IgD-negative memory B cell (primary cell): ENCODE data around the gene RHOT2. TPM values are rescaled to one million over a fixed set of nuclear protein-coding genes. Genes with fewer than 3 reads are reported as not detected.

Source experiments
- H3K27ac Mint-ChIP-seq, 3 donors: one replicate each; pipeline ENCODE4 v1.8.0; 2020 to 2022; ENCODE audit warnings: mild to moderate bottlenecking in 3 of 3, mixed read lengths in 3 of 3, moderate library complexity in 1 of 3
- H3K27me3 Mint-ChIP-seq: one replicate; pipeline ENCODE4 v1.8.0; 2021; ENCODE audit warnings: mixed read lengths
- H3K36me3 Mint-ChIP-seq: one replicate; pipeline ENCODE4 v1.8.0; 2020; ENCODE audit warnings: mild to moderate bottlenecking, mixed read lengths
- H3K4me1 Mint-ChIP-seq, 3 donors: one replicate each; pipeline ENCODE4 v1.8.0; 2020 to 2022; ENCODE audit warnings: mixed read lengths in 3 of 3, mild to moderate bottlenecking in 1 of 3
- H3K4me3 Mint-ChIP-seq, 4 donors: one replicate each; pipeline ENCODE4 v1.8.0; 2020 to 2022; ENCODE audit warnings: mild to moderate bottlenecking in 4 of 4, mixed read lengths in 4 of 4, moderate library complexity in 3 of 4
- H3K9me3 Mint-ChIP-seq, 3 donors: one replicate each; pipeline ENCODE4 v1.8.0; 2020 to 2021; ENCODE audit warnings: mixed read lengths in 3 of 3, mild to moderate bottlenecking in 1 of 3
- polyA plus RNA-seq: library from polyadenylated mRNA; unstranded; fragments of 300-500 nt; fragmentation: Illumina TruSeq; gene quantifications from one replicate; pipeline ENCODE4 v1.2.3, GENCODE V29; 2021

The RHOT2 gene
- polyA plus RNA-seq, 1 donor from 2014 or later: 42.7 TPM

- H3K27ac Mint-ChIP-seq: no peak overlapping the region
- H3K9me3 Mint-ChIP-seq: no peaks in the 10 kb centered on the region
- H3K36me3 Mint-ChIP-seq: no peaks in the 10 kb centered on the region
- H3K4me1 Mint-ChIP-seq: peaks cover 3 to 5% (median 4%) of the 10 kb centered on the region in 3 donors
- no peaks in the 10 kb centered on the region for H3K27me3 Mint-ChIP-seq
- no peak overlapping the region for H3K4me3 Mint-ChIP-seq
Observed at GRCh38 chr16:666572-666971, 1.4 kb upstream of the RHOT2 start.

- Mint-ChIP-seq H3K4me1 (peaks cover 3 to 5% (median 4%) of the 10 kb centered on the region in 3 donors), H3K36me3 (no peaks in the 10 kb centered on the region), H3K4me3 (peak overlapping the region; percentile 71 to 92 (median 79)), H3K27ac (peak overlapping the region; percentile 86 to 91 (median 91)), H3K9me3 (no peaks in the 10 kb centered on the region), H3K27me3 (no peaks in the 10 kb centered on the region)
Observed at GRCh38 chr16:667113-667779, 686 bp upstream of the RHOT2 start.

- Mint-ChIP-seq H3K27ac (peak overlapping the region in 1 of 3 donors; percentile 10), H3K4me1 (peaks cover 3 to 5% (median 4%) of the 10 kb centered on the region in 3 donors), H3K9me3 (no peaks in the 10 kb centered on the region), H3K36me3 (no peaks in the 10 kb centered on the region), H3K4me3 (peak overlapping the region; percentile 45 to 86 (median 62)), H3K27me3 (no peaks in the 10 kb centered on the region)
Observed at GRCh38 chr16:668519-669171, 713 bp downstream of the RHOT2 start.

- Mint-ChIP-seq H3K9me3 (no peaks in the 10 kb centered on the region), H3K4me3 (peak overlapping the region in 2 of 4 donors; percentile 17 to 58), H3K4me1 (peaks cover 3 to 5% (median 4%) of the 10 kb centered on the region in 3 donors), H3K36me3 (no peaks in the 10 kb centered on the region), H3K27me3 (no peaks in the 10 kb centered on the region), H3K27ac (peak overlapping the region in 1 of 3 donors; percentile 39)
Observed at GRCh38 chr16:669666-670065, 1.7 kb downstream of the RHOT2 start.

- Mint-ChIP-seq H3K27me3 (peaks cover 2% of the 10 kb centered on the region), H3K36me3 (no peaks in the 10 kb centered on the region), H3K9me3 (no peaks in the 10 kb centered on the region), H3K4me3 (peak overlapping the region in 1 of 4 donors; percentile 78), H3K27ac (peak overlapping the region in 1 of 3 donors; percentile 39), H3K4me1 (peaks cover 3 to 5% (median 4%) of the 10 kb centered on the region in 3 donors)
Observed at GRCh38 chr16:670485-671352, 2.8 kb downstream of the RHOT2 start.

GRCh38 chr16:671353-672131 lies 3.6 kb downstream of the RHOT2 start:
- Mint-ChIP-seq H3K27me3 (peaks cover 2% of the 10 kb centered on the region), H3K9me3 (no peaks in the 10 kb centered on the region), H3K27ac (no peak overlapping the region), H3K36me3 (no peaks in the 10 kb centered on the region), H3K4me1 (peaks cover 3 to 5% (median 4%) of the 10 kb centered on the region in 3 donors), H3K4me3 (peak overlapping the region in 1 of 4 donors; percentile 78)

- H3K36me3 Mint-ChIP-seq: no peaks in the 10 kb centered on the region
- H3K4me1 Mint-ChIP-seq: peaks cover 3 to 9% (median 8%) of the 10 kb centered on the region in 3 donors
- H3K27me3 Mint-ChIP-seq: peaks cover 5% of the 10 kb centered on the region
- H3K27ac Mint-ChIP-seq: peak overlapping the region in 1 of 3 donors; percentile 12
- no peak overlapping the region for H3K4me3 Mint-ChIP-seq
- no peaks in the 10 kb centered on the region for H3K9me3 Mint-ChIP-seq
Observed at GRCh38 chr16:672371-672770, 4.4 kb downstream of the RHOT2 start.

GRCh38 chr16:672851-673250 lies 4.9 kb downstream of the RHOT2 start:
- Mint-ChIP-seq H3K27ac (peak overlapping the region in 1 of 3 donors; percentile 12), H3K4me3 (peak overlapping the region in 1 of 4 donors; percentile 38), H3K4me1 (peaks cover 0 to 5% (median 4%) of the 10 kb centered on the region in 3 donors), H3K36me3 (no peaks in the 10 kb centered on the region), H3K27me3 (peaks cover 5% of the 10 kb centered on the region), H3K9me3 (no peaks in the 10 kb centered on the region)

GRCh38 chr16:673399-673991 lies 5.6 kb downstream of the RHOT2 start:
- Mint-ChIP-seq H3K4me3 (peak overlapping the region in 1 of 4 donors; percentile 29), H3K36me3 (no peaks in the 10 kb centered on the region), H3K9me3 (no peaks in the 10 kb centered on the region), H3K27me3 (peaks cover 5% of the 10 kb centered on the region), H3K4me1 (peaks cover 0 to 5% (median 3%) of the 10 kb centered on the region in 3 donors), H3K27ac (no peak overlapping the region)

- peak overlapping the region in 2 of 4 donors; percentile 14 to 35 for H3K4me3 Mint-ChIP-seq
- H3K36me3 Mint-ChIP-seq: no peaks in the 10 kb centered on the region
- peak overlapping the region in 2 of 3 donors; percentile 42 to 77 for H3K27ac Mint-ChIP-seq
- peaks cover 0 to 9% (median 7%) of the 10 kb centered on the region in 3 donors for H3K4me1 Mint-ChIP-seq
- peaks cover 5% of the 10 kb centered on the region for H3K27me3 Mint-ChIP-seq
- H3K9me3 Mint-ChIP-seq: no peaks in the 10 kb centered on the region
Observed at GRCh38 chr16:674214-674881, 6.4 kb downstream of the RHOT2 start.

GRCh38 chr16:674968-675883 lies 7.3 kb downstream of the RHOT2 start, which contains the start of gene RHBDL1:
Gene RHBDL1 (plus strand): TSS chr16:675671. CDS start chr16:675791, 120 bp downstream.
- Mint-ChIP-seq H3K27ac (peak within 1 kb of the TSS in 1 of 3 donors; percentile 42), H3K4me1 (peaks cover 0 to 10% (median 8%) of the 10 kb centered on the region in 3 donors), H3K36me3 (no peaks in the 10 kb centered on the region), H3K9me3 (no peaks in the 10 kb centered on the region), H3K27me3 (peaks cover 5% of the 10 kb centered on the region), H3K4me3 (peak within 1 kb of the TSS in 3 of 4 donors; percentile 35 to 76 (median 72))

GRCh38 chr16:675884-676564 lies 8.1 kb downstream of the RHOT2 start:
- Mint-ChIP-seq H3K27ac (no peak overlapping the region), H3K27me3 (peaks cover 5% of the 10 kb centered on the region), H3K4me1 (peaks cover 2 to 12% (median 8%) of the 10 kb centered on the region in 3 donors), H3K36me3 (no peaks in the 10 kb centered on the region), H3K9me3 (no peaks in the 10 kb centered on the region), H3K4me3 (no peak overlapping the region)
